CD14-positive monocyte (primary cell): ENCODE results near the gene SARS1. TPM values are rescaled to one million over a fixed set of nuclear protein-coding genes. Genes with fewer than 3 reads are reported as not detected.

Experiments
- DNase-seq, 3 donors: peaks; one replicate each; pipeline ENCODE4 v3.0.0-alpha.2; 2011 to 2022
- H2AFZ ChIP-seq: 2 replicates; pipeline ENCODE4 v1.6.0; 2012; ENCODE audit warnings: mild to moderate bottlenecking, low read depth, low read length, inconsistent platforms; ENCODE audit not compliant: insufficient read depth, poor library complexity, severe bottlenecking
- H3K27ac ChIP-seq, 2 donors: 1 replicate in 1 of 2; 2 replicates in 1 of 2; pipeline ENCODE4 v1.5.1; 2012 to 2013; ENCODE audit warnings: low read length in 2 of 2, control low read depth in 1 of 2, inconsistent platforms in 1 of 2, low read depth in 1 of 2, mild to moderate bottlenecking in 1 of 2
- H3K27me3 ChIP-seq, 2 donors: one replicate each; pipeline versions ENCODE4 v1.6.0 to v1.6.1; 2011 to 2013; ENCODE audit warnings: low read length in 2 of 2; ENCODE audit not compliant: control insufficient read depth in 2 of 2, insufficient read depth in 2 of 2
- H3K36me3 ChIP-seq, 2 donors: replicated peaks in 1 of 2; 1 replicate in 1 of 2; 2 replicates in 1 of 2; pipeline versions ENCODE4 v1.5.1 to v1.6.1; 2012 to 2013; ENCODE audit warnings: low read length in 2 of 2, control low read depth in 1 of 2, inconsistent platforms in 1 of 2, mild to moderate bottlenecking in 1 of 2; ENCODE audit not compliant: insufficient read depth in 2 of 2, control insufficient read depth in 1 of 2
- H3K4me1 ChIP-seq, 2 donors: 1 replicate in 1 of 2; 2 replicates in 1 of 2; pipeline versions ENCODE4 v1.5.1 to v1.6.1; 2012 to 2013; ENCODE audit warnings: low read length in 2 of 2, control low read depth in 1 of 2, inconsistent platforms in 1 of 2, mild to moderate bottlenecking in 1 of 2, moderate library complexity in 1 of 2; ENCODE audit not compliant: insufficient read depth in 2 of 2, control insufficient read depth in 1 of 2
- H3K4me2 ChIP-seq: replicated peaks from 2 replicates; pipeline ENCODE3; 2012; ENCODE audit warnings: low read length, moderate library complexity, mild to moderate bottlenecking; ENCODE audit not compliant: poor library complexity, severe bottlenecking; ENCODE audit errors: extremely low read depth
- H3K4me3 ChIP-seq, 3 experiments: fragments of 200-600 bp in 1 of 3; sonication (generic) in 1 of 3; replicated peaks in 1 of 3; 1 replicate in 2 of 3; 2 replicates in 1 of 3; pipeline ENCODE4 v1.5.1; 2011 to 2013; ENCODE audit warnings: low read length in 3 of 3, mild to moderate bottlenecking in 3 of 3, control low read depth in 2 of 3, low read depth in 2 of 3, inconsistent platforms in 1 of 3, moderate library complexity in 1 of 3
- H3K79me2 ChIP-seq: 2 replicates; pipeline ENCODE4 v1.6.0; 2012; ENCODE audit warnings: mild to moderate bottlenecking, control low read depth, inconsistent platforms, low read length, moderate library complexity; ENCODE audit not compliant: insufficient read depth
- H3K9ac ChIP-seq: 2 replicates; pipeline ENCODE4 v1.6.0; 2017; ENCODE audit warnings: low read length, mild to moderate bottlenecking; ENCODE audit not compliant: insufficient read depth, poor library complexity, severe bottlenecking
- H3K9me3 ChIP-seq, 2 donors: replicated peaks in 1 of 2; 1 replicate in 1 of 2; 2 replicates in 1 of 2; pipeline versions ENCODE4 v1.5.1 to v1.6.1; 2012 to 2013; ENCODE audit warnings: low read length in 2 of 2, control low read depth in 1 of 2; ENCODE audit not compliant: control insufficient read depth in 1 of 2, insufficient read depth in 1 of 2
- H4K20me1 ChIP-seq: 2 replicates; pipeline ENCODE4 v1.6.0; 2012; ENCODE audit warnings: mild to moderate bottlenecking, low read length, control low read depth, moderate library complexity; ENCODE audit not compliant: insufficient read depth
- H3K27ac Mint-ChIP-seq, 7 donors: one replicate each; pipeline ENCODE4 v1.8.0; 2020; ENCODE audit warnings: mild to moderate bottlenecking in 7 of 7, mixed read lengths in 7 of 7, moderate library complexity in 6 of 7, inconsistent platforms in 2 of 7
- H3K27me3 Mint-ChIP-seq, 3 donors: one replicate each; pipeline ENCODE4 v1.8.0; 2021 to 2022; ENCODE audit warnings: low read depth in 3 of 3, mild to moderate bottlenecking in 3 of 3, mixed read lengths in 3 of 3, moderate library complexity in 3 of 3, inconsistent platforms in 1 of 3
- H3K36me3 Mint-ChIP-seq, 2 donors: one replicate each; pipeline ENCODE4 v1.8.0; 2020; ENCODE audit warnings: mixed read lengths in 2 of 2, inconsistent platforms in 1 of 2, mild to moderate bottlenecking in 1 of 2
- H3K4me1 Mint-ChIP-seq: one replicate; pipeline ENCODE4 v1.8.0; 2020; ENCODE audit warnings: mild to moderate bottlenecking, mixed read lengths
- H3K4me3 Mint-ChIP-seq, 2 donors: one replicate each; pipeline ENCODE4 v1.8.0; 2020; ENCODE audit warnings: mild to moderate bottlenecking in 2 of 2, mixed read lengths in 2 of 2, moderate library complexity in 1 of 2
- H3K9me3 Mint-ChIP-seq, 7 donors: one replicate each; pipeline ENCODE4 v1.8.0; 2020 to 2022; ENCODE audit warnings: mixed read lengths in 7 of 7, mild to moderate bottlenecking in 6 of 7, moderate library complexity in 6 of 7, inconsistent platforms in 2 of 7
- WGBS: methylation state at CpG from one replicate; pipeline ENCODE4 v1.1.5; 2013; ENCODE audit warnings: missing lambda C conversion rate; ENCODE audit not compliant: insufficient coverage; 5-methylcytosine and 5-hydroxymethylcytosine counted together
- intact Hi-C, 2 donors: fragments of 100-400 bp; cut with micrococcal nuclease; formaldehyde crosslinking; loops; one replicate each; pipeline versions ENCODE4 v1.15.0 to v1.15.1; 2023
- polyA plus RNA-seq, 3 donors: library from polyadenylated mRNA; depleted of rRNA in 1 of 3; unstranded in 2 of 3; stranded (reverse) in 1 of 3; fragments of 300-500 nt in 2 of 3; fragments of >200 nt in 1 of 3; fragmentation: Illumina TruSeq in 2 of 3; gene quantifications; 1 replicate in 2 of 3; 2 replicates in 1 of 3; pipeline ENCODE4 v1.2.3, GENCODE V29; 2012 to 2021
- TF ChIP-seq, protein P1 (sequence below): fragments of 200-600 bp; IDR thresholded peaks from one replicate; pipeline ENCODE4 v1.8.0; 2022; ENCODE audit warnings: antibody characterized with exemption, mild to moderate bottlenecking

The SARS1 gene
- polyA plus RNA-seq, 3 donors: 70.1 to 107 (median 99.1) TPM

DNA sequence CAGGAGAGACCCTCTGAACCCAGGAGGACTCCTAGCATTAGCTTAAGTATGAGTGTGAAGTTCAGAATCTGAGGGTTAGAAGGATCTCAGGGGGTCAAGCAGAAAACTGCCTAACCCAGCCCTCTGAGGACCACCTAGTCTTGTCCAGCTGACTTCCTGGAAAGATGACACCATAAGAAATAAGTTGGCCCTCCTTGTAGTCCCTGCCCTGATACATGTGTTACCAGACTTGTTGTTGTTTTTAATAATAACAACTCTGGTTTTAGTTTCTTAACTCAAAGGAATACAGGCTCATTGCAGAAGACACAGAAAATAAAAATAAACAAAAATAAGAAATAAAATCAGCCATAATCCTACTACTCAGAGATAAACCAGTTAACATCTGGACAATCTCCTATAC, 21.8 kb upstream of the SARS1 start:
- peaks cover 0 to 2% (median 0%) of the 10 kb centered on the region in 7 donors for H3K9me3 Mint-ChIP-seq
- H3K27me3 ChIP-seq: no peaks in the 10 kb centered on the region
- no peak overlapping the region for H2AFZ ChIP-seq
- no peaks in the 10 kb centered on the region for H4K20me1 ChIP-seq
- H3K4me2 ChIP-seq: no peak overlapping the region
- no peak overlapping the region for H3K27ac ChIP-seq
- peaks cover 15 to 21% of the 10 kb centered on the region in 2 donors for H3K4me1 ChIP-seq
- no peaks in the 10 kb centered on the region for H3K36me3 ChIP-seq
- intact Hi-C loops: loop anchor here in 1 of 2 donors (10.0 kb wide), 1 partner anchor 167 kb away; no protein-coding TSS in a partner anchor
- no peak overlapping the region for H3K4me3 ChIP-seq
- TF ChIP-seq, protein P1, sequence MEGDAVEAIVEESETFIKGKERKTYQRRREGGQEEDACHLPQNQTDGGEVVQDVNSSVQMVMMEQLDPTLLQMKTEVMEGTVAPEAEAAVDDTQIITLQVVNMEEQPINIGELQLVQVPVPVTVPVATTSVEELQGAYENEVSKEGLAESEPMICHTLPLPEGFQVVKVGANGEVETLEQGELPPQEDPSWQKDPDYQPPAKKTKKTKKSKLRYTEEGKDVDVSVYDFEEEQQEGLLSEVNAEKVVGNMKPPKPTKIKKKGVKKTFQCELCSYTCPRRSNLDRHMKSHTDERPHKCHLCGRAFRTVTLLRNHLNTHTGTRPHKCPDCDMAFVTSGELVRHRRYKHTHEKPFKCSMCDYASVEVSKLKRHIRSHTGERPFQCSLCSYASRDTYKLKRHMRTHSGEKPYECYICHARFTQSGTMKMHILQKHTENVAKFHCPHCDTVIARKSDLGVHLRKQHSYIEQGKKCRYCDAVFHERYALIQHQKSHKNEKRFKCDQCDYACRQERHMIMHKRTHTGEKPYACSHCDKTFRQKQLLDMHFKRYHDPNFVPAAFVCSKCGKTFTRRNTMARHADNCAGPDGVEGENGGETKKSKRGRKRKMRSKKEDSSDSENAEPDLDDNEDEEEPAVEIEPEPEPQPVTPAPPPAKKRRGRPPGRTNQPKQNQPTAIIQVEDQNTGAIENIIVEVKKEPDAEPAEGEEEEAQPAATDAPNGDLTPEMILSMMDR: no peak
- peaks cover 15 to 20% (median 16%) of the 10 kb centered on the region in 3 donors for H3K27me3 Mint-ChIP-seq
- H3K27ac Mint-ChIP-seq: no peak overlapping the region
- no peak overlapping the region for H3K4me3 Mint-ChIP-seq
- H3K9ac ChIP-seq: no peak overlapping the region
- peaks cover 30% of the 10 kb centered on the region for H3K4me1 Mint-ChIP-seq
- H3K9me3 ChIP-seq: no peaks in the 10 kb centered on the region
- no peaks in the 10 kb centered on the region for H3K36me3 Mint-ChIP-seq
- H3K79me2 ChIP-seq: no peaks in the 10 kb centered on the region
- DNase-seq: no peak

DNA sequence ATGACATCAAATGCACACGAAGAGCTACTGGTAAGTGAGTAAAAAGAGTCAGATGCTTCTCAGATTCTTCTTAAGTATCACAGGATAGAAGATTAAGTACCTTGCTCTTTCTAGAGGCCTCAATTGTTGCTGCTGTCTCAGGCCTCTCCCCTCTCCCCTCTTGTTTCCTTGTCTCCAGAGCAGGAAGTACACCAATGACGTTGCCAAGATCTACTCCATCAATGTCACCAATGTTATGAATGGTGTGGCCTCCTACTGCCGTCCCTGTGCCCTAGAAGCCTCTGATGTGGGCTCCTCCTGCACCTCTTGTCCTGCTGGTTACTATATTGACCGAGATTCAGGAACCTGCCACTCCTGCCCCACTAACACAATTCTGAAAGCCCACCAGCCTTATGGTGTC, 21.3 kb upstream of the SARS1 start:
- 52% methylated on average over 3 of the region's 4 CpGs for WGBS
- no peaks in the 10 kb centered on the region for H3K27me3 ChIP-seq
- H3K4me3 ChIP-seq: no peak overlapping the region
- peaks cover 14 to 18% of the 10 kb centered on the region in 2 donors for H3K4me1 ChIP-seq
- H3K27ac Mint-ChIP-seq: no peak overlapping the region
- H3K79me2 ChIP-seq: no peaks in the 10 kb centered on the region
- no peak for DNase-seq
- no peak overlapping the region for H2AFZ ChIP-seq
- intact Hi-C loops: loop anchor here in 1 of 2 donors (10.0 kb wide), 1 partner anchor 168 kb away; no protein-coding TSS in a partner anchor
- H3K27me3 Mint-ChIP-seq: peaks cover 15 to 20% (median 17%) of the 10 kb centered on the region in 3 donors
- peaks cover 27% of the 10 kb centered on the region for H3K4me1 Mint-ChIP-seq
- H3K9me3 ChIP-seq: no peaks in the 10 kb centered on the region
- no peak overlapping the region for H3K9ac ChIP-seq
- no peak overlapping the region for H3K27ac ChIP-seq
- no peak overlapping the region for H3K4me2 ChIP-seq
- no peak overlapping the region for H3K4me3 Mint-ChIP-seq
- peaks cover 0 to 2% (median 0%) of the 10 kb centered on the region in 7 donors for H3K9me3 Mint-ChIP-seq
- no peaks in the 10 kb centered on the region for H3K36me3 Mint-ChIP-seq
- no peaks in the 10 kb centered on the region for H3K36me3 ChIP-seq
- no peaks in the 10 kb centered on the region for H4K20me1 ChIP-seq
- TF ChIP-seq, protein P1: no peak
